MV-4-11 (cell line): ENCODE data around the gene LAIR1.

Experiments used
- DNase-seq: peaks from one replicate; lab custom pipeline; 2025; lab: John Stamatoyannopoulos, UW

The LAIR1 gene

DNA sequence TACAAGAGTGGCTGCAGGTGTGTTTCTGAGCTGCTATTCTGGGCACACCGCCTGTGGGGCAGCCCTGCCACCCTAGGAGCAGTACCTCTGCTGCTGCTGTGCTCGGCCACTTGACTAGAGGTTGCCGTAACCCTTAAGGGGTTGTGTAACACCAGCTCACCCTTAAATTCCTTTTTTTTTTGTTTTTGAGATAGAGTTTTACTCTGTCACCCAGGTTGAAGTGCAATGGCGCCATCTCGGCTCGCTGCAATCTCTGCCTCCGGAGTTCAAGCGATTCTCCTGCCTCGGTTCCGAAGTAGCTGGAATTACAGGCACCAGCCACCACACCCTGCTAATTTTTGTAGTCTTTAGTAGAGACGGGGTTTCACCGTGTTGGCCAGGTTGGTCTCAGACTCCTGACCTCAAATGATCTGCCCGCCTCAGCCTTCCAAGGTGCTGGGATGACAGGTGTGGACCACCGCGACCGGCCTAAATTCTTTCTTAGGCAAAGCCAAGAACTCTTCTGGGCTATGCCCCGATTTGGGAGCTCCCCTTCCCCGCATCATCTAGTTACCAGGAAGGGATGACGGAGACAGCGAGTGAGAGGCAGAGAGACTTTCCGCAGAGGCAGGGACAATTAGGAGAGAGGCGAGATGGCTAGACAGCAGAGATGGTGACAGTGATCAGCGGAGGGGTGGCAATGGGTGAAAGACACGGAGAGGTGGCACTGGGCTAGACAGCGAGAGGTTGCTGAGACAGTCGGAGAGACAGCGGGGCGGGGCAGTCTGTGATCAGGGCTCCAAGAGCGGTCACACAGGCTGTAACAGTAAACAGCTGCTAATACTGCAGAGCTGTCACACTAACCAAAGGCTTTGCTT, 47.4 kb downstream of the LAIR1 start:
- peak; percentile 86 for DNase-seq

DNA sequence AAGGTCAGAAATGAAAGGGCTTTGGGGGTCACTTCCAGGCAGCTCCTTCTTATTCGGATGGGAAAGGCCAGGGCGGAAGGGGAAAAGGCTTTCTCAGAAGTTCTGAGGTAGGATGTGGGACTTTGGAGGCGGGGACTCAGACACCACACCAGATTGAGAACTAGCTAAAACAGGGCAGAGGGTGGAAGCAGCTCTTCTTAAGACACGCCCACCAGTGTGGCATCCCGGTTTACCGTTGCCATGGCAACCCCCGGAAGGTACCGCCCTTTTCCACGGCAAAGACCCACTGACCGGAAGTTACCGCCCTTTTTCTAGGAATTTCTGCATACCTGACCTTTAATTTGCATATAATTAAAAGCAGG, 48.0 kb downstream of the LAIR1 start:
- DNase-seq, result peak; percentile 86

DNA sequence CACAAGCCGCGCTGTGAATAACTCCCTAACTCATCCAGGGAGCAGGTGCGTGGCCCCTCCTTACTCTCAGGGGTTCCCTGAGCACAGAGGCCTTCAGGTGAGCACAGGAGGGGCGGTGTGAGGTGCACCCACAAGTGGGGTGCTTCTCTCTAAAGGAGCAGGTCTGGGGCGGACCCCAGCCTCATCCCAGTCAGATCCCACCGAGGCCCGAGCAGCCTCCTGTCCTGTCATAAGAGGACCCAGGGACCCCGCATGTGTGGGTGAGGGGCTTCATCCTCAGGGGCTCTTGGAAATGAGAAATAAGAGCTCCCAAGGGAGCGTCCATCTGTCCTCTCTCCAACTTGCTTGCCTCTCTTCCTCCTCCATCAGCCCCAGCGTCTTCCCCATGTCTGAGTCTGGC, 48.8 kb downstream of the LAIR1 start:
- no peak for DNase-seq

DNA sequence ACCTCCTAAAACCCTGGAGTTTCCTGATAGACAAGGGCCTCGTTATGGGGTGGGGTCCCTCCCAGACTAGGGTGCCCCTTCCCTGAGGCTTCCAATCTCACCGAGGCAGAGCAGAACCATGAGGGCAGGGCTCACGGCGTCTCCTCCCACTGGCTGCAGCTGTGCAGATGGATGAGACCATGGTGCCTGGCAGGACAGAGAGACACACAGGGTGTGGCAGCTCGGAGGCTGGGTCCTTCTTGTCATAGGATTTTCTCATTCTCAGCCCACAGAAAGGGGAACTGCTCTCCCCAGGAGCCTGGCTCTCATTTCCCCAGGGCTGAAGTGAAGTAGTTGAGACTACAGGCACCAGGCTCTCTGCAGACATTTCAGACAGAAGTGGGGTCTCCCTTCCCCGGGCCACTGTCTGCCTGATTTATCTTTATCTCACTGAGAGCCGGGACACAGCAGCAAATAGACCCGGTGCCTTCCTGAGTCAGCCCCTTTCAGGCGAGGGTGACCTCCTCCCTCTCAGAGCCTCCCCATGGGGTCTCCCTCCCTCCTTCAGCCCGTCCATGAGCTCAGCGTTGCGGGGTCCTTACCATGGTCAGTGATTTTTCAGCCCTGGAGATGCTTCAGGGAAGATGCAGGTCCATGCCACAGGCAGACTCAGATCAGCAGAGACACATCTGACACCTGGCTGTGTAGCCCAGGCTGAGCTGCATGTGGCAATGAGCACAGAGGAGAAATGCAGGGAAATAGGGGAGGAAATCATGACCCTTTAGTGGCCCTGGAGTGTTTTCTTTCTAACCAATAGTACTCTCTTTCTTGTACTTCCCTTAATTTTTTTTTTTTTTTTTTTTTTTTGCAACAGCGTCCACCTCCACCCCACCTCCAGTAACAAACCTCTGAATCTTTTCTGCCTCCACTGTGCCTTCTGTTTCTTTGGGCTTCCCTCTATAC, 52.0 kb downstream of the LAIR1 start, which contains the start of gene LILRA5:
Gene LILRA5 (minus strand): TSS at position 731 of the 942 bp plus-strand sequence. CDS start 147 bp downstream, at position 584.
- peak; percentile 97 for DNase-seq

DNA sequence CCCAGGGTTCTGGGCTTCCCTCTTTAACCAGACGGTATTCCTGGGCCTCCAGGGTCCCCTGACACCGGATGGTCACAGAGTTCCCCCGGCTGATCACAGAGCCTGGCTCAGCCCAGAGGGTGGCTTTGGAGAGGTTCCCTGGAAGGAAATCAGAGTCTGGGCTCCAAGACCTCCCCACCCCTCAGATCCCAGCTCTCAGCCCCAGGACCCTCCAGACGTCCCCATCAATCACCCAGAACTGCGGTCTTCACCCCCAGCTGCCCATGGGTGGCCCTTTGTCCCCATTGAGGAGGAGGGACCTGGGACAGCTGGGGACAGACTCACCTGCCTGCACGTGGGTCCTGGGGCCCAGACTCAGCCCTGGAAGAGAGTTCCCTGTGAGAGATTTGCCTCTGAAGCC, 52.7 kb downstream of the LAIR1 start:
- DNase-seq, result no peak

DNA sequence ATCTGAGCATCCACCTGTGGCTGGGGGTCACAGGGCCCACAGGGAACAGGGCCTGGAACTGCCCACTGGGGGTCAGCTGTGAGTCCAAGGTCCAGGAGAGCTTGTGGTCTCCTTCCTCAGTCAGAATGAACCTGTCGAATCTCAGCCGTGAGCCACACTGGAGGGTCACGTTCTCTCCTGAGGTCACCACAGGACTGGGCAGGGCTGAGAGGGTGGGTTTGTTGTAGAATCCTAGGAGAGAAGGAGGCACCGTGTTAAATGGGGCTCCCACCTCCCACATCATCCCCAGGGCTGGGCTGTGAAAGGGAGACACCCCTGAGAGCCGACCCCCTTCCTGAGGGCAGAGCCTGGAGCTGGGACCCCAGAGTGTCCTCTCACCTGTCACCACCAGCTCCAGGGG, 53.2 kb downstream of the LAIR1 start:
- no peak for DNase-seq

DNA sequence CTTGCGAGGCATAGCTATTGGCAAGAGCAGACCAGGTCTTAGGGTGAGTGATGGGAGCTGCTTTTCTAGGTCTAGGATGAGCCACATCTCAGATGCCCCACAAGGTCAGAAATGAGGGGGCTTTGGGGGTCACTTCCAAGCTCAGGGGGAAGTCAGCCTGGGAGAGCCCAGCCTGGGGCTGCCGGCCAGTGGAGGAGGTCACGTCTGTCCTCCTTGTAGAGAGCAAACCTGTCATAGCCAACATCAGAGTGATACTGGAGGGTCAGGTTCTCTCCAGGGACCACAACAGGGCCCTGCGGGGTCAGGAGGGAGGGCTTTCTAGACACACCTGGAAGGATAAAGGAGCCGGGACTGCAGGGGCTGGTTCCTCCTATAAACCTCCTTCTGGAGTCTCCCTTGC, 54.2 kb downstream of the LAIR1 start:
- no peak for DNase-seq

DNA sequence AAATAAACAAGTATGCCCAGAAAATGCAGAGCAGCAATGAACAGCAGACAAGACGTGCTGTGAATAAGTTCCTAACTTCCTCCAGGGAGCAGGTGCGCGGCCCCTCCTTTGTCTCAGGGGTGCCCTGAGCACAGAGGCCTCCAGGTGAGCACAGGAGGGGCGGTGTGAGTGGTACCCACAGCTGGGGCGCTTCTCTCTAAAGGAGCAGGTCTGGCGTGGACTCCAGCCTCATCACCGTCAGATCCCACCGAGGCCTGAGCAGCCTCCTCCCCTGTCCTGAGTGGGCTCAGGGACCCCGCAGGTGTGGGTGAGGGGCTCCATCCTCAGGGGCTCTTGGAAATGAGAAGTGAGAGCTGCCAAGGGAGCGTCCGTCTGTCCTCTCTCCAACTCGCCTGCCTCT, 54.9 kb downstream of the LAIR1 start:
- DNase-seq, result no peak

DNA sequence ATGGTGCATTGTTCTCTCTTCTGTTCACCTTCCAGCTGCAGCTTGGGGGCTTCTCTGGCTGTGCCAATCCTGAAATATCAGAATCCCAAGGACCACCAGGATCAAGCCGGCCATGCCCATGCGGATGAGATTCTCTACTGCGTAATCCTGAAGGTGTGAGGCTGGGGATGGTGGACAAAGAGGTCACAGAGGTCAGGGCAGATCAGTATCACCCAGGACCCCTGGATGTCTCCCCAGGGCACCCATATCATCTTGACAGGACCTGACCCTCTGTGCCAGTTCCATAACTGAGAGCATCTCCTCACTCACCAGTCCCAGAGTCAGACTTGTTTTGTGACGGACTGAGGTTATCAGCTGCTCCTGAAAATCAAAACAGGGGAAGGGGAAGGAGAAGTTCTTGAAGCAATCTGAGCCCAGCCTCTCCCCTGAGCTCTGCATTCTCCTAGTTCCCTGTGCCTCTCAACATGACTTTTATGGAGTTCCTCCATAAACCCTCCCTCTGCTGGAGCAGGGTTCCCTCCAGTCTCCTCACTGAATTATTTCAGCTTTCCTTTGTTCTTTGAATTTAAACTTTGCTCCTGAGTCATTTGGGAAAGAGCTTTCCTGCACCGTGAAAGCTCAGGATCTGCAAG, 57.2 kb downstream of the LAIR1 start:
- DNase-seq, result no peak

DNA sequence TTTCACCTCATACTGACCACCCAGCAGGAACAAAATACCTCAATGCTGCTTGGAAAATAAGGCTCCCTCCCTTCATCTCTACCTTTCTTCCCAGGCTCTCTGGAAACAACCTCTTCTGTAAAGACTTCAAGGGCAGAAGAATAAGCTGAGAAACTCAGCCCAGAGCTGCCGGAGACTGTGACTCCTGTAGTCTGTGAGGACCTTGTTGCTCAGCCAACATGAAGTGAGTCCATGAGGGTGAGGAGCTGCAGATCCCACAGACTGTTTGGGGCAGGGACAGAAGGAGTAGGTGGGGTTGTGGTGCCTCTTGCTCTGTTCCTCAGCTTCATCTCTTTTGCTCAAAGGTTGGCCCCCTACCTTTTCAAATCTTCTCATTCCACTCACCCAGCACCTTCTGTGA, 59.6 kb downstream of the LAIR1 start:
- no peak for DNase-seq

DNA sequence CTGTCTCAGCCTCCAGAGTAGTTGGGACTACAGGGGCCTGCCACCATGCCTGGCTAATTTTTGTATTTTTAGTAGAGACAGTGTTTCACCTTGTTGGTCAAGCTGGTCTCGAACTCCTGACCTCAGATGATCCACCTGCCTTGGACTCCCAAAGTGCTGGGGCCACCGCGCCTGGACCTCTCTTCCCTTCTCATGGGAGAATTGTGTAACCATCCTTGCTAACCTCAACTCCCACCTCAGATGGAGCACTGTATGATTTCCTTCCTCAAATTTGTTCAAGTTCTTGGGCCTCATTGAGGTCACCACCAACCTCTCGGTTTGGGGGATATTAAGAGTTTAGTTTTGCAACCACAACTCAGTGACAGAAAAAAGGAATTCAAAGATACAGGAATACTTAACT, 62.5 kb downstream of the LAIR1 start:
- peak; percentile 98 for DNase-seq
